Non-pigmented ciliary epithelial cell (primary cell): ENCODE results near the gene RAPSN.

ENCODE experiments used
- DNase-seq: peaks from one replicate; pipeline ENCODE4 v3.0.0-alpha.2; 2010; ENCODE audit warnings: low read depth

RAPSN gene

DNA sequence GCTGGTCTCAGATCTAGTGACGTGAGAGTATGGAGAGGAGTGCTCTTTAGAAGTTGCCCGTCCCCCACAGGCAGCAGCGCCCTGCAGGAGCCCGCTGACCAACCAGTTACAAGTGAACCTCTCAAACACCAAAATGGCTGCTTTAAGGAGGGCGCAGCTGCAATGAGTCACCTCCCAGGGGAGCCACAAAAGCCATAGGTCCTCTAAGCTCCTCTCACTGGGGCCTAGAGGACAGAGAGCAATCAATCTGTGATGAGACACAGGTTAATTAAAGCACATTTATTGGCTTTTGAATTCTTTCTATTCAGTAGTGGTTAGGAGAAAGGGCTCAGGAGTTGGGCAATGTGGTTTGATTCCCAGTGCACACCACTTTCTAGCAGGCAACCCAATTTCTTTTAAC lies 15.5 kb upstream of the RAPSN start:
- no peak for DNase-seq

DNA sequence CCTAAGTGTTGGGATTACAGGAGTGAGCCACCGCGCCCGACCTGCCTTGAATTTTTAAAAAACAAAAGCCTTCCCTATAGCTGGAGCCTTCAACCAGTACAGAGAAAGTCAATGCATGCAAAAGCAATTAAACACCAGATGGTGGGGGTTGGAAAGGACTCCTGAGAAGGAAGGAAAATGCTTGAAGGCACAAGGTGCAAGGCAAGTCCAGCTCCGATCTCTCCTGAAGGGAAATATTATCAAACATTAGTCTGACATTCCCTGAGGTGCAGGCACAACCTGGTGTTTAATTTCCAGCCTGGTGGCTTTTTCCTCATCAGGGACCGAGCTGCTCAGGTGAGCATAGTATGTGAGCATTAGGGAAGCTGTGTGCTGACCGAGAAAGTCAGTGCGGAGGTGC lies 12.9 kb upstream of the RAPSN start:
- no peak for DNase-seq

DNA sequence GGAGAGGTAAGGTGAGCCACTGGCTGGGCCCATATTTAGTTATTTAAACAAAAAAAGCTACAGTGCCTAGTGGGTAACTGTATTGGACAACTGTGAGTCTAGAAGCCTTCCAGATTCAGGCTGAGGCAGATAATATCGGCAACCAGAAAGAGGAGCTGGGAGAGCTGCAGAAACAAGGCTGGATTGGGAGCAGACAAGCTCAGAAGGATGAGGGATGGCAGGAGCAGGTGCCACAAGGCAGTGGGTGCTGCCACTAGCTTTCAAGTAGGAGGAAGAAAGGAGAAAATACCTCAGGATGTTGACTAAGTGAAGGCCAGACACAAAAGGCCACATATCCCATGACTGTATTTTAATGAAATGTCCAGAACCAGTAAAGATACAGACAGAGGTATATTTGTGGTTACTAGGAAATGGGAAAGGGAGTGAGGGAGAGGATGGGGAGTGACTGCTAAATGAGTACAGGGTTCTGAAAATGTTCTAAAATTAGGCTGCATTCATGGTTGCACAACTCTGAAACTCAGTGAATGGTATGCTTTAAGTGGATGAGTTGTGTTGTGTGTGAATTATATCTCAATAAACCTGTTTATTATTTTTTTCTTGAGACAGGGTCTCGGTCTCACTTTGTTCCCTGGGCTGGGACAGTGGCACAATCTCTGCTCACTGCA lies 11.8 kb upstream of the RAPSN start:
- DNase-seq, result no peak

DNA sequence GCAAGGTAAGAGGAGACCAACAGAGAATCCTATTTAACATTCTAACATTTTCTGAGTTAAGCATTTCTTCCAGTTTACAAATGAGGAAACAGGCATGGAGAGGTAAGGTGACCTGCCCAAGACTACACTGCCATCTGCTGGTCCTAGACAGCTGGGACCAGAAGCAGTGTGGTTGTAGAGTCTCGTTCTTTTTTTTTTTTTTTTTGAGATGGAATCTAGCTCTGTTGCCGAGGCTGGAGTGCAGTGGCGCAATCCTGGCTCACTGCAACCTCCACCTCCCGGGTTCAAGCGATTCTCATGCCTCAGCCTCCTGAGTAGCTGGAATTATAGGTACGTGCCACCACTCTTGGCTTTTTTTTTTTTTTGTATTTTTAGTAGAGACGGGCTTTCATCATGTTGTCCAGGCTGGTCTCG lies 5.3 kb upstream of the RAPSN start:
- DNase-seq, result peak; percentile 47

DNA sequence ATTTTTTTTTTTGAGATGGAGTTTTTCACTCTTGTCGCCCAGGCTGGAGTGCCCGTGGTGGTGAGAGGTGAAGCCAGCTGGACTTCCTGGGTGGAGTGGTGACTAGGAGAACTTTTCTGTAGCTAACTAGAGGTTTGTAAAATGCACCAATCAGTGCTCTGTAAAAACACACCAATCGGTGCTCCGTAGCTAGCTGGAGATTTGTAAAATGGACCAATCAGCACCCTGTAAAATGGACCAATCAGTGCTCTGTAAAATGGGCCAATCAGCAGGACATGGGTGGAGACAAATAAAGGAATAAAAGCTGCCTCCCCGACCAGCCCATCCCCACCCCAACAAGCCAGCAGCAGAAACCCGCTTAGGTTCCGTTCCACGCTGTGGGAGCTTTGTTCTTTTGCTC lies 4.4 kb upstream of the RAPSN start:
- DNase-seq, result no peak

DNA sequence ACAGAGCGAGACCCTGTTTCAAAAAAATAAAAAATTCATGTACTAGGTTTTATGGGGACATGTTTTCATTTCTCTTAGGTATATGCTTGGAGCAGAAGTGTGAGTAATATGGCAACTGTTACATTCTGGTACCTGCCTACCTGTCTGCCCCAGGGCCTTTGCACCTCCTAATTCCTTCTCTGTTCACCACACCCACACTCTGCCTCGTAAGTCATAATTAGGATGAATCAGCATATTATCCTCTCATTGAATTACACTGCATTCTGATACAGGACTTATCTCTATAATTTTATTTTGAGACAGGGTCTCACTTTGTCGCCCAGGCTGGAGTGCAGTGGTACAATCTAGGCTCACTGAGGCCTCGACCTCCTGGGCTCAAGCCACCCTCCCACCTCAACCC lies 3.1 kb upstream of the RAPSN start:
- DNase-seq, result no peak

DNA sequence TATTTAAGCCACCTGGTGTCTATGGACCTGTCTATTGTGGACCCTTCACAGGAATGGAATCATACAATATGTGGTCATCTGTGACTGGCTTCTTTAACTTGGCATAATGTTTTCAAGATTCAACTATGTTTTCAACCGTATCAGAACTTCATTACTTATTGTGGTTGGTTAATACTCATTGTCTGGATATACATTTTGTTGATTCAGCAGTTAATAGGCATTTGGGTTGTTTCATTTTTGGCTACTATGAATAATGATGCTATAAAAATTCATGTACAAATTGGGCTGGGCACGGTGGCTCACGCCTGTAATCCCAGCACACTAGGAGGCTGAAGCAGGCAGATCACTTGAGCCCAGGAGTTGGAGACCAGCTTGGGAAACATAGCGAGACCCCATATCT lies 2.5 kb upstream of the RAPSN start:
- no peak for DNase-seq

DNA sequence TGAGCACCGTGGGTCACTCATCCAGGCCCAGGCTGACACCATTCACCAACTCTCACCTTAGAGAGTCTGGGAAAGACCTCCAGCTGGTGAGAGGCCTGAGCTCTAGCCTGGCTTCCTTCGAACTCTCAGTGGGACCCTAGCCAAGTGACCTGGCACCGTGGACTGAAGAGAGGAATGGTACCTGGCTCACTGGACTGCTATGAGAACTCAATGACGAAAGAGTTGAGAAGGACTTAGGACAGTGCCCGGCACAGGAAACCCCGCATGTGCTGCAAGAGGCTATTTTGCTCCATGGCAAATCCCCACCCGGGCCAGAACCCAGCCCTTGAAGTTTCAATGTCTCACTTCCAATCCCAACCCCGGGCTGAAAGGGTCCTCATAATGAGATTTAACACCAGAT lies 605 bp upstream of the RAPSN start:
- DNase-seq, result no peak

DNA sequence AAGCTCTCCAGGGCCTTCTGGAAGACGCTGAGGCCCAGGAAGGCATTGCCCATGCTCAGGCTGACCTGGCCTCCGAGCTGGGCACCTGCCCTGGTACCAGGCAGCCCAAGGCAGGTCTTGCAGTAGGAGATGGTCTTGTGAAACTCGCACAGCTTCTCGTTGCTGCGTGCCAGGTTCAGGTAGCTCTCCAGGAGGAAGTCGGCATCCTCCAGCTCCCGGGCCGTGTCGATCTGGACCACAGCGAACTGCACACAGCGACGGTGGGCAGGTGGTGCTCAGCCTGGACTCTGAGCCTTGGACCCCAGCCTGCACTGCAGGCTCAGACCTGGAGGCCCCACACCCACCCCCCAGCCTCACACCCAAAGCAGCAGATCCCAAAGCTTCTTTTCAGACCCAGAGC lies 1.0 kb downstream of the RAPSN start:
- no peak for DNase-seq

DNA sequence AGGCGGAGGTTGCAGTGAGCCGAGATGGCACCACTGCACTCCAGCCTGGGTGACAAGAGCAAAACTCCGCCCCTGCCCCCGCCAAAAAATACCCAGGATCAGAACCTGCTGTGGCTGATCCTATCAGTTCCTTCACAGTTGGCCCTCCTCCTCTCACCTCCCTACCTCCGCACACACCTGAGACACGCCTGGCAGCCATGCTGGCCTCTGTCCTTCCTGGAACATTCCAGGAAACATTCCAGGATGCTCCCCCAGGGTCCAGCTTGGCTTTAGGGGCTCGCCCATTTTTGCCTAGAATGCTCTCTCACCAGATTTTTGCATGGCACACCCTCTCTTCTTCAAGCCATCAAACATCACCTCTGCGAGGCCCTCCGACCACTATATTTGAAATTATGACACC lies 2.1 kb downstream of the RAPSN start:
- DNase-seq, result no peak

DNA sequence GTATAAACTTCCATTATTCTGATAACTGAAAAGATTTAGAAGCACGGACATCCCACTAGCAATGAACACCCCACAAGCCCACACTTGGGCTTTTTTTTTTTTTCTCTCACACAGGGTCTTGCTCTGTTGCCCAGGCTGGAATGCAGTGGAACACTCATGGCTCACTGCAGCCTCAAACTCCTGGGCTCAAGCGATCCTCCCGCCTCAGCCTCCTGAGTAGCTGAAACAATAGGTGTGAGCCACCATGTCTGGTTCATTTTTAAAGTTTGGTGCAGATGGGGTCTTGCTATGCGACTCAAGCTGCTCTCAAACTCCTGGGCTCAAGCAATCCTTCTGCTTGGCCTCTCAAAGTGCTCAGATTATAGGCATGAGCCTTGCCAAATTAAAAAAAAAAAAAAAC lies 3.1 kb downstream of the RAPSN start:
- no peak for DNase-seq

DNA sequence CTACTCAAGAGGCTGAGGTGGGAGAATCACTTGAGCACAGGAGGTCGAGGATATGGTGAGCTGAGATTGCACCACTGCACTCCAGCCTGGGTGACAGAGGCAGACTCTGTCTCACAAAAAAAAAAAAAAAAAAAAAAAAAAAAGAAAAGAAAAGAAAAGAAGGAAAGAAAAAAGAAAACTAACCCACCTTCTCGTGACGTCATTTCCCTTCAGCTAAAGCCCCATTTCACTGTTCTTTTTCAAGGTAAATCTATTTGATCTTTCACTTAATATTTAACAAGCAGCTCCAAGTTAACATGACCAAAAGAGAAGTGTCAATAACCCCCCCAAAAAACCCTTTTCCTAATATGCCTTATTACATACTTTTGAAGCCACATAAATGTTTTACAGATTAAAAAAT lies 5.1 kb downstream of the RAPSN start:
- DNase-seq, result no peak

DNA sequence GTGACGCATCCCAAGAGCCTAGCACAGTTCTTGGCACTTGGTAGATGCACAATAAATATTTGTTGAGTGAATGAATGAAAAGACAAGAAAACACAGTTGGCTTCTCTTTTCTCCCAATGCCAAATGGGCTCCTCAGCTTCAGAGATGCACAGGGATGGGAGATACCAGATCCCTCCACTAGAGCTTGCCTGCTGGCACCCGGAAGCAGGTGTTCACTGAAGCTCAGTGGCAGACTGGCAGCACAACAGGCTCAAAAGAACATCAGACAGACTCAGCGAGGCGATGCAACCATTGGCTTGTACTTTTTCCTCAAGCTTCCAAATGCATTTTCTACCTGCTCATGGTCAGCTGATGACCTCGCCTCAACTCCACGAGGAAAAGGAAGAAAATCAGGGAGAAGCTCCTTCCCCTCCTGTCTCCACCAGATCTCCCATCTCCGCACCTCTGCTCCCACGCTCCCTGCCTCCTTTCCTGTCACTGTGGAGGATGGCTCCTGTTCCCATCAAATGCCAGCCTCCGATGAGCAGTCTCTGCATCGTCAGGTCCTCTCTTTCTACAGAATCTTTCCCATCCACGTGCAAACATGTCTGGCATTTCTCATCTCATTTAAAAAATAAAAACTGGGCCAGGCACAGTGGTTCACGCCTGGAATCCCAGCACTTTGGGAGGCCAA lies 5.8 kb downstream of the RAPSN start:
- DNase-seq, result no peak

DNA sequence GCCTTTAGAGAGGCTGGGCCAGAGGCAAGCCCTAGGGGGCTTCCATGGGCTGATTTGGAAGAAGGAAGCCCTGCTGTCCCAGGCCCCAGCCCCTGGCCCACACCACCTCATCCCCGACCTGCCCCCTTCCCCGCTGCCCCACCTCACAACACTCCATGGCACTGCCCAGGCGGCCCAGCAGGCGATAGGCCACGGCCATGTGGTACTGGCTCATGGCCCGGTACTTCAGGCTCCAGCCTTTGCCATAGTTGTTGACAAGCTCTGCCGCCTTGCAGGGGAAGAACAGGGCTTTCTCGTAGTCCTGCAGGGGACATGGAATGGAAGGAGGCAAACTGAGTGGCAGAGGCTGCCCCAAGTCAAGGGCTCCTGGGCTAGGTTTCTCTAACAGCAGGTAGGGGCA lies 6.4 kb downstream of the RAPSN start:
- no peak for DNase-seq

DNA sequence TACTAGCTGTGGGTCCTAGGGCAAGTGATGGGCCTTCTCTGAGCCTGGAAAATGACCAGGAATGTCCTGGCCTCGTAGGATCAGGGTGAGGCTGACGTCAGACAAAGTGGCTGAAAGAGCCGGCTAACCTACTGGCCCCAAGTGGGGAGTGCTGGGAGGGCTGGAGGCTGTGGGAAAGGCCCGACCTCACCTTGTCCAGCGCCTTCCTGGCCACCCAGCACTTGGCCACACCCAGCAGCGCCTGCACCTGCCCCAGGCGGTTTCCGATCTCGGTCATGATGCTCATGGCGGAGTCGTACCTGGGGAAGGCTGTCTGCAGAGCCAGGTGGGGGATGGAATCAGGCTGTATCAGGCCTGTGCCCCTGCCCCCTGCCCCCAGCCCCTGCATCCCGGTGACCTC lies 7.5 kb downstream of the RAPSN start:
- no peak for DNase-seq

DNA sequence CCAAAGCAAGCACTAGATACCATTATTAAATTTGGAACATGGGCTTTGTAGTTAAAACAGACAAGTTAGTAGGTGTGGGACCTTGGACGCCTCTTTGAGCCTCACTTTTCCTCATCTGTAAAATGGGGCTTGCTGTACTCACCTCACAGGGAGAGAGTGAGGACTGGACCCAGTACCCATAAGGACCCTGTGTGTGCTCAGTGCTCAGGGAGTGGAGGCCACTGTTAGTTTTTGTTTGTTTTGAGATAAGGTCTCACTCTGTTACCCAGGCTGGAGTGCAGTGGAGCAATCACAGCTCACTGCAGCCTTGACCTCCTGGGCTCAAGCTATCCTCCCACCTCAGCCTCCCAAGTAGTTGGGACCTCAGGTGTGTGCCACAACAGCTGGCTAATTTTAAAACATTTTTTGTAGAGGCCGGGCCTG lies 8.9 kb downstream of the RAPSN start:
- no peak for DNase-seq

DNA sequence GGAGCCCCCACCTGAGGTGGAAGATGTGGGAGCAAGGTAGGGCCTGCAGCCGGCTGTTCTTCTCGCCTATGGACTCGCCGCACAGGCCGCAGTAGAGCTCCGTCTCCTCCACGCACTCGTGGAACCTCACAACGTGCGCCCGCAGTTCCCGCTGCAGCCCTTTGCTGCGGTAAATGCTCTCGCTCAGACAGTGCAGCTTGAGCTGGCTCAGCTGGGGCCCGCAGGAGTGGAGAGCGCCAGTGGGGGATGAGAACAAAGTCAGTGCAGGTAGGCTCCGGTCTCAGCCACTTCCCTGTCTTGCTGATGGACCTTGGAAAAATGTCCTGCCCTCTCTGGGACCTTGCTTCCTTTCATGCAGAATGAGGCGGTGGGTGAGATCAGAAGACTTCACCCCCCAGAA lies 10.2 kb downstream of the RAPSN start:
- DNase-seq, result no peak

DNA sequence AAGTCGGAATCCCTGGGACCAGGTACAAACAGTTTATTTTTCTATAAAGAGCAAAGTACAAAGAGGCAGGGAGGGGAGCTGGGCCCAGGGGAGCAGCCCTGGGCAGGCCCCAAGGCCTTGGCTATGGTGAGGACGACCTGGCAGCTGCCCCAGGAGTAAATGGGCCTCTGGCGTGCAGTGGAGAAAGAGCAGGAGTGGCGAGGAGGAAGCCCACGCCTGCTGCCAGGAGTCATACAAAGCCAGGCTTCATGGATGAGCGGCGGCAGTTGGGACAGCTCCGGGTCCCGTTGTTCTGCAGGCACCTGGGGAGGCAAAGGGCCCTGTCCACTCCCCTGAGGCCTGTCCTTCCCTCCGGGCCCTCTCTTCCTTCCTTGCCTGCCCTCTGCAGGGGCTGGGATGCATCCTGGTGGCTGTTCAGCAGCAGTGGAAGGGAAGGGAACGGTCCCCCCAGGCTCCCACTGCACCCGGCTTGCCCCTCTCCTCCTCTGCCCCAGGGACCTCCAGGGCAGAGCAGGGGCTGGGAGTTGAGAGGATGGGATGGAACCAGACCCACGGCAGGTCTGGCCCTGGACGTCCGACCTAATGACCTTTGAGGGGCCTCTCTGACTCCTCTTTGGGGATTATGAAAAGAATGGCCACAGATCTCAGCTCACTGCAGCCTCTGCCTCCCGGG lies 11.1 kb downstream of the RAPSN start:
- DNase-seq, result no peak

DNA sequence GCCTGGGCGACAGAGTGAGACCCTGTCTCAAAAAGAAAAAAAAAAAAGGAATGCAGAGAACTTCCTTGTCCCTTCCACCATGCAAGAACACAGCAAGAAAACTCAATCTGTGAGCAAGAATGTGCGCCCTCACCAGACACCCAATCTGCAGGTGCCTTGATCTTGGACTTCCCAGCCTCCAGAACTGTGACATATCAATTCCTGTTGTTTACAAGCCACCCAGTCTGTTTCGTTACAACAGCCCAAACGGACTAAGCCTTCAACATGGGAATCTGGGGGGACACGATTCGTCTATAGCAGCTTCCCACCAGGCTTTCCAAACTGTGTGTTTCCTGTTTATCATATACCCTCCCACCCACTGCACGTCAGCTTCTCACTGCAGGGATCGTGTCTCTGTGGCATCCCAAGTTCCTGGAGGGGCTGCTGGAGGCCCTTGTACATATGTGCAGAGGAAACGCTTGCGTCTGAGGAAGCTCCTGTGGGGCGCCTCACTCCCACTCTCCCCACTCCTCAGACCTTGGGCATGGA lies 11.7 kb downstream of the RAPSN start:
- DNase-seq, result no peak

DNA sequence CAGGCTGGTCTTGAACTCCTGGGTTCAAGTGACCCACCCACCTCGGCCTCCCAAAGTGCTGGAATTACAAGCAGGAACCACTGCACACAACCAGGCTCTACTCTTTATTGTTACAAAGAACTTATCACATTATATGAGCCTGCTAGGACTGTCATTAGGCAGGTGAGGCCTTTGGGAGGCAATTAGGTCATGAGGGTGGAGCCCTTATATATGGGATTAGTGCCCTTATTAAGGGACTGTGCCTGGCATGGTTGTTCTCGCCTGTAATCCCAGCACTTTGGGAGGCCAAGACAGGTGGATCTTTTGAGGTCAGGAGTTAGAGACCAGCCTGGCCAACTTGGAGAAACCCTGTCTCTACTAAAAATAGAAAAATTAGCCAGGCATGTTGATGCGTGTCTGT lies 12.2 kb downstream of the RAPSN start:
- DNase-seq, result no peak

DNA sequence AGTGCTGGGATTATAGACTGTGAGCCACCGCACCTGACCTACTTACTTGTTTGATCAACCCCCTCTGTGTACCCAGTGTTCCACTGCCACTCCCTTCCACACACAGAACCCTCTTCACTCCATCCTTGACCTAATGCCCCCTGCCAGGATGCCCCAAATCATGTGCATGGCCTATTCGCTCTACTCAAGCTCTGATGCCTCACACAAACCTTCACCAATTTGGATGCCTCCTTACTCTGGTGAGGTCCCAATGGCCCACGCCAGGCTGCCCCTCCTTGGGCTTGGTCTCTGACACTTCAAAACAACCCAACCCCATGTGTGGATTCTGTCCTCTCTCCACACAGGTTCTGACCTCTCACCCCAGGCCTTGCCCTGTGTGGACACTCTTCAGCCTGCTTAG lies 13.2 kb downstream of the RAPSN start:
- no peak for DNase-seq

DNA sequence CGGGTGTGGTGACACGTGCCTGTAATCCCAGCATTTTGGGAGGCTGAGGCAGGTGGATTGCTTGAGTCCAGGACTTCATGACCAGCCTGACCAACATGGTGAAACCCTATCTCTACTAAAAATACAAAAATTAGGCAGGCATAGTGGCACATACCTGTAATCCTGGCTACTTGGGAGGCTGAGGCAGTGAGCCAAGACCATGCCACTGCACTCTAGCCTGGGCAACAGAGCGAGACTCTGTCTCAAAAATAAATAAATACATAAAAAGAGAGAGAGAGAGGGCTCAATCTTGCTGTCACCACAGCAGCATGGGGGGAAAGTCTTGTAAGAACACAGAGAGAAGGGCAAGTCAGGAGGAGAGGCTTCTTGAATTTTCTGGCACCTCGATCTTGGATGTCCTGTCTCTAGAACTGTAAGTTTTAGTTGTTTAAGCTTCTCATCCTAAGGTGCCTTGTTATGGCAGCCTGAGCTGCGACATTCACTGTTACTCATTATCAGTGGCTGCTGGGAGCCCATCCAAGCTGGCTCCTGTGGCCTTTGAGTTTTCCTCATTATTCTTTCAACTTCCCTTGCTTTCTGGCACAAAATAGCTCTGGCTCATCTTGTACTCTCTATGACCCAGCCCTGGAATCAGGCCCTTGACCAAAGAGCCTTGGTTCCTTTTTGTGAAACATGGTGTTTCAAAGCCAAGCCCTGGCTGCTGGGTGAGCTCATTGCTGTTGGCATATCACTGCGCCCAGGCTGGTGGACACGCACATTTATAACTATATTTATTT lies 14.7 kb downstream of the RAPSN start:
- no peak for DNase-seq

DNA sequence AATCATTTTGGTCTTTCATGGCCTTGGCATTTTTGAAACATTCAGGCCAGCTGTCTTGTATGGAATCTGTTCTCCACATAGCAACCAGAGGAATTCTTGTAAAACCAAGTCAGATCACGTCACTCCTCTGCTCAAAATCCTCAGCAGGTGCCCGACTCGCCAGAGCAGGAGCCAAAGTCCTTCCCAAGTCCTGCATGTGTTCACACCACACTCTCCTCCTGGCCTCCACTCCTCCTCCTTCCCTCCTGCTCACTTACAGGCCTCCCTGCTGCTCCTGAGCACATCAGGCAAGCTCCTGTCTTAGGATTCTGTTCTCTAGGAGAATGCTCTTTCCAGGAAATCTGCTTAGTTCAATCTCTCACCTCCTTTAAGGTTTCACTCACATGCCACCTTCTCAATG lies 15.8 kb downstream of the RAPSN start:
- DNase-seq, result no peak
